Astrocyte (in vitro differentiated cells and primary cell): ENCODE measurements around the gene GPR141. TPM values are rescaled to one million over a fixed set of nuclear protein-coding genes. Genes with fewer than 3 reads are reported as not detected.

ENCODE experiments used
- DNase-seq: peaks from one replicate; pipeline ENCODE4 v3.0.0-alpha.2; 2010; ENCODE audit warnings: low read depth
- FAIRE-seq: peaks from 2 replicates; lab custom pipeline; 2011; peaks lifted over from hg19 to GRCh38; lab: Jason Lieb, UNC
- H2AFZ ChIP-seq: 2 replicates; pipeline ENCODE4 v1.6.0; 2012; ENCODE audit warnings: low read depth, low read length, inconsistent platforms
- H3K27ac ChIP-seq: 2 replicates; pipeline ENCODE4 v1.5.1; 2011; ENCODE audit warnings: low read depth, low read length, inconsistent platforms
- H3K27me3 ChIP-seq: 2 replicates; pipeline ENCODE4 v1.6.0; 2011; ENCODE audit warnings: low read length, inconsistent platforms; ENCODE audit not compliant: insufficient read depth
- H3K36me3 ChIP-seq: 2 replicates; pipeline ENCODE4 v1.5.1; 2011; ENCODE audit warnings: low read length, inconsistent platforms; ENCODE audit not compliant: insufficient read depth
- H3K4me1 ChIP-seq: 2 replicates; pipeline ENCODE4 v1.5.1; 2011; ENCODE audit warnings: low read length, inconsistent platforms; ENCODE audit not compliant: insufficient read depth
- H3K4me2 ChIP-seq: 2 replicates; pipeline ENCODE4 v1.6.0; 2012; ENCODE audit warnings: low read length, inconsistent platforms
- H3K4me3 ChIP-seq: 2 replicates; pipeline ENCODE4 v1.5.1; 2011; ENCODE audit warnings: low read depth, mild to moderate bottlenecking, low read length, inconsistent platforms; ENCODE audit not compliant: insufficient read depth
- H3K79me2 ChIP-seq: 2 replicates; pipeline ENCODE4 v1.6.0; 2012; ENCODE audit warnings: mild to moderate bottlenecking, low read length, inconsistent platforms; ENCODE audit not compliant: insufficient read depth
- H3K9ac ChIP-seq: 2 replicates; pipeline ENCODE4 v1.6.0; 2012; ENCODE audit warnings: mild to moderate bottlenecking, low read length, inconsistent platforms
- H3K9me3 ChIP-seq: 2 replicates; pipeline ENCODE4 v1.5.1; 2012; ENCODE audit warnings: low read depth, mild to moderate bottlenecking, low read length, inconsistent platforms; ENCODE audit not compliant: insufficient read depth
- H4K20me1 ChIP-seq: 2 replicates; pipeline ENCODE4 v1.6.0; 2012; ENCODE audit warnings: low read length, inconsistent platforms; ENCODE audit not compliant: insufficient read depth
- H3K27ac Mint-ChIP-seq: one replicate; pipeline ENCODE4 v1.8.0; 2021; ENCODE audit warnings: mild to moderate bottlenecking, mixed read lengths; ENCODE audit not compliant: unreplicated experiment
- H3K27me3 Mint-ChIP-seq: one replicate; pipeline ENCODE4 v1.8.0; 2021; ENCODE audit warnings: low read depth, mixed read lengths; ENCODE audit not compliant: unreplicated experiment
- H3K36me3 Mint-ChIP-seq: one replicate; pipeline ENCODE4 v1.8.0; 2021; ENCODE audit warnings: low read depth, mixed read lengths; ENCODE audit not compliant: unreplicated experiment
- H3K4me1 Mint-ChIP-seq: one replicate; pipeline ENCODE4 v1.8.0; 2021; ENCODE audit warnings: low read depth, mixed read lengths; ENCODE audit not compliant: unreplicated experiment
- H3K4me3 Mint-ChIP-seq: one replicate; pipeline ENCODE4 v1.8.0; 2021; ENCODE audit warnings: mild to moderate bottlenecking, moderate library complexity, mixed read lengths; ENCODE audit not compliant: unreplicated experiment
- H3K9me3 Mint-ChIP-seq: one replicate; pipeline ENCODE4 v1.8.0; 2021; ENCODE audit warnings: mild to moderate bottlenecking, mixed read lengths; ENCODE audit not compliant: unreplicated experiment
- EZH2 ChIP-seq: IDR thresholded peaks from 2 replicates; pipeline ENCODE4 v1.6.1; 2012; ENCODE audit warnings: mild to moderate bottlenecking, low read length, inconsistent platforms; ENCODE audit not compliant: insufficient read depth
- total RNA-seq: library from RNA; stranded (reverse); gene quantifications from 2 replicates; pipeline ENCODE4 v1.2.1, GENCODE V29; 2021
- TF ChIP-seq, protein P1 (sequence below): IDR thresholded peaks from 2 replicates; pipeline ENCODE4 v1.5.1; 2011; ENCODE audit warnings: low read depth, mild to moderate bottlenecking, inconsistent platforms, low read length, moderate library complexity; ENCODE audit not compliant: insufficient read depth

Gene GPR141
- total RNA-seq, 1 donor from 2014 or later, result not detected

DNA sequence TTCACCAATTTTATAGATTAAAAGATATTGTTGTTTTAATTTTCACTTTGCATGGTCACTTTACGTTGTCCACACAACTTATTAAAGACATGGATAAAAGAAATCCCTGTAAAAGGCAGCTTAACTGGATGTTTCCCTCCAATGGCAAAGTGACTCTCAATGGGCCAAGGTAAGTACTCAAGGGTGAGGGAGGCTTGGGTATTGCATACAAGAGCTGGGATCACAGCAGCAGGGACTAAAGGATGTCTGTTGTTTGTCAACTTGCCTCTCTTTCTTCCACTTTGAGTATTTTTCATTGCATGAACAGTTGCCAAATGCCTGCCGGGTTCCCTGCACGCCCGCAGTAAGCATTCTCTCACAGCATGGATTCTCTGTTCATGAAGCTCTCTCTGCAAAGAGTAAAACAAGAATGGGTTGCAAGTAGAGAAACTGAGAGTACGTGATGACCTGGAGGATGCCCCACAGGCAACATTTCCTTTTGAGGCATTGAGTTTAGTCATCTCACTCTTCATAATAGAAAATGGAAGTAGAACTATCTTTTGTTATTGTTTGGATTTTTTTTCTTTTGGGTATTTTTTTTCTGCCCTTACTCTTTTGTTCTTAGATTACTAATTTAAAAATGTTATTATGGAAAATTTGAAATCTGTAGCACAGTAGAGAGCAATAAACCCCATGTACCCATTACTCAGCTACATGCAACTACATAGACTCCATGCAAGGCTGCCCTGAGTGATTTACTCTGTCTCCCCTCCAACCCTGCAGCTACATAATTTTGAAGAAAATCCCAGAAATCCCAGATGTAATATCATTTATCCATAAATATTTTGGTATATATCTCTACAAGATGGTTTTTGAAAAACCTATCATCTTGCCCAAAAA is 26.3 kb downstream of the GPR141 start:
- H3K27me3 Mint-ChIP-seq, result peaks cover 8% of the 10 kb centered on the region
- no peaks in the 10 kb centered on the region for H3K36me3 ChIP-seq
- no peak overlapping the region for H3K9ac ChIP-seq
- H3K4me3 ChIP-seq, result no peak overlapping the region
- DNase-seq (no peak), FAIRE-seq (no peak)
- H3K4me1 Mint-ChIP-seq, result no peaks in the 10 kb centered on the region
- H3K9me3 ChIP-seq, result no peaks in the 10 kb centered on the region
- no peaks in the 10 kb centered on the region for H3K36me3 Mint-ChIP-seq
- H3K27me3 ChIP-seq, result no peaks in the 10 kb centered on the region
- no peak overlapping the region for H3K4me2 ChIP-seq
- H3K4me3 Mint-ChIP-seq, result no peak overlapping the region
- H2AFZ ChIP-seq, result no peak overlapping the region
- TF ChIP-seq, protein P1, sequence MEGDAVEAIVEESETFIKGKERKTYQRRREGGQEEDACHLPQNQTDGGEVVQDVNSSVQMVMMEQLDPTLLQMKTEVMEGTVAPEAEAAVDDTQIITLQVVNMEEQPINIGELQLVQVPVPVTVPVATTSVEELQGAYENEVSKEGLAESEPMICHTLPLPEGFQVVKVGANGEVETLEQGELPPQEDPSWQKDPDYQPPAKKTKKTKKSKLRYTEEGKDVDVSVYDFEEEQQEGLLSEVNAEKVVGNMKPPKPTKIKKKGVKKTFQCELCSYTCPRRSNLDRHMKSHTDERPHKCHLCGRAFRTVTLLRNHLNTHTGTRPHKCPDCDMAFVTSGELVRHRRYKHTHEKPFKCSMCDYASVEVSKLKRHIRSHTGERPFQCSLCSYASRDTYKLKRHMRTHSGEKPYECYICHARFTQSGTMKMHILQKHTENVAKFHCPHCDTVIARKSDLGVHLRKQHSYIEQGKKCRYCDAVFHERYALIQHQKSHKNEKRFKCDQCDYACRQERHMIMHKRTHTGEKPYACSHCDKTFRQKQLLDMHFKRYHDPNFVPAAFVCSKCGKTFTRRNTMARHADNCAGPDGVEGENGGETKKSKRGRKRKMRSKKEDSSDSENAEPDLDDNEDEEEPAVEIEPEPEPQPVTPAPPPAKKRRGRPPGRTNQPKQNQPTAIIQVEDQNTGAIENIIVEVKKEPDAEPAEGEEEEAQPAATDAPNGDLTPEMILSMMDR, result no peak
- TF ChIP-seq EZH2, result no peak
- H3K4me1 ChIP-seq, result no peaks in the 10 kb centered on the region
- H4K20me1 ChIP-seq, result no peaks in the 10 kb centered on the region
- no peak overlapping the region for H3K27ac ChIP-seq
- H3K79me2 ChIP-seq, result no peaks in the 10 kb centered on the region
- H3K9me3 Mint-ChIP-seq, result no peaks in the 10 kb centered on the region
- no peak overlapping the region for H3K27ac Mint-ChIP-seq

DNA sequence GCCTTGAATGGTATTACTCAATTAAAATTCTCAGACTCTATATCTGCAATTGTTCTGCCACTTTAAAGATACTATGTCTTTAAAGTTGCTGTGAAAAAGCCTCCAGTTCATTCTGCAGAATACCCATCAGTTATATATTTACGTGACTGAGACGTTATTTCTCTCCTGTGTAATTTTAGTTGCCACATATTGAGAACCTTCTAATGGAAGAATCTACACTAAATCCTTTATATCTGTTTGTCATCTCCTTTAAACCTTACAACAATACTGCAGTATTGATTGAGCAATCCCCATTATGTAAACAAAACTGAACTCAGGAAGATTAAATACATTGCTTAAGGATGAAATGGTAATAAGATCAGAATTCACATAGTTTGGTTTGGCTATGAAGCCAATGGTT is 30.0 kb downstream of the GPR141 start:
- no peak overlapping the region for H2AFZ ChIP-seq
- no peak for TF ChIP-seq EZH2
- TF ChIP-seq, protein P1, result no peak
- DNase-seq (no peak), FAIRE-seq (no peak)
- H3K79me2 ChIP-seq, result no peaks in the 10 kb centered on the region
- H3K36me3 Mint-ChIP-seq, result no peaks in the 10 kb centered on the region
- no peak overlapping the region for H3K4me3 Mint-ChIP-seq
- no peak overlapping the region for H3K27ac ChIP-seq
- peaks cover 8% of the 10 kb centered on the region for H3K27me3 Mint-ChIP-seq
- no peak overlapping the region for H3K27ac Mint-ChIP-seq
- H3K4me1 ChIP-seq, result no peaks in the 10 kb centered on the region
- H3K9me3 ChIP-seq, result no peaks in the 10 kb centered on the region
- no peaks in the 10 kb centered on the region for H4K20me1 ChIP-seq
- no peak overlapping the region for H3K4me2 ChIP-seq
- H3K4me1 Mint-ChIP-seq, result no peaks in the 10 kb centered on the region
- no peak overlapping the region for H3K4me3 ChIP-seq
- H3K27me3 ChIP-seq, result no peaks in the 10 kb centered on the region
- H3K36me3 ChIP-seq, result no peaks in the 10 kb centered on the region
- H3K9ac ChIP-seq, result no peak overlapping the region
- H3K9me3 Mint-ChIP-seq, result no peaks in the 10 kb centered on the region

DNA sequence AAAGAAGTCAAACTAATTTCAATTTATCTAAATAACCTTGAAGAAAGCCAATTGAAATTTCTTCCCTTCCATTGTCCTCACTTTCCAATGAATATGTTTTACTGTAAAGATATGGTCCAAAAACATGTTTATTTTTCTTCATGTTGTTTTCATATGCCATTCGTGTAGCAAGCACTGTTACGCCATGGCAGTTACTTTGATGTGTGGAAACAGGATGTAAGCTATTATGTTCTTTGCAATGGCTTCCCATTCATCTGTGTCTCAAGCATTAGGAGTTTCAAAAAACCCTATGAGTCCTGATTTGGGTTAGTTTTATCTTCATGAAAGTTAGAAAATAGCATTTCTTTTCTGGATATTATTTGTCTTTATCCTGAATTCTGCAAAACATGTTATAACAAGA is 31.0 kb downstream of the GPR141 start:
- Histone ChIP-seq H3K9ac (no peak overlapping the region), H4K20me1 (no peaks in the 10 kb centered on the region), H2AFZ (no peak overlapping the region), H3K27ac (no peak overlapping the region), H3K4me1 (no peaks in the 10 kb centered on the region), H3K4me3 (no peak overlapping the region), H3K9me3 (no peaks in the 10 kb centered on the region), H3K36me3 (no peaks in the 10 kb centered on the region), H3K4me2 (no peak overlapping the region), H3K27me3 (no peaks in the 10 kb centered on the region), H3K79me2 (no peaks in the 10 kb centered on the region)
- Mint-ChIP-seq H3K27me3 (peaks cover 8% of the 10 kb centered on the region), H3K27ac (no peak overlapping the region), H3K9me3 (no peaks in the 10 kb centered on the region), H3K4me1 (no peaks in the 10 kb centered on the region), H3K36me3 (no peaks in the 10 kb centered on the region), H3K4me3 (no peak overlapping the region)
- no peak for TF ChIP-seq EZH2
- TF ChIP-seq, protein P1, result no peak
- DNase-seq, result no peak
- no peak for FAIRE-seq
